T-helper 1 cell treated with Interleukin-12 subunit alpha and Interleukin-12 subunit beta and Interleukin-4 antibody, amounts not matched to agents 30 μg/mL and 1 μg/mL, for 36 hours (primary cell): ENCODE data around the gene PRSS53.

Experiments used
- H3K27ac Mint-ChIP-seq: one replicate; pipeline ENCODE4 v1.8.0; 2021; ENCODE audit warnings: mild to moderate bottlenecking, mixed read lengths
- H3K27me3 Mint-ChIP-seq: one replicate; pipeline ENCODE4 v1.8.0; 2021; ENCODE audit warnings: low read depth, mixed read lengths
- H3K36me3 Mint-ChIP-seq: one replicate; pipeline ENCODE4 v1.8.0; 2021; ENCODE audit warnings: low read depth, mixed read lengths
- H3K4me1 Mint-ChIP-seq: one replicate; pipeline ENCODE4 v1.8.0; 2021; ENCODE audit warnings: low read depth, mixed read lengths
- H3K4me3 Mint-ChIP-seq: one replicate; pipeline ENCODE4 v1.8.0; 2021; ENCODE audit warnings: mild to moderate bottlenecking, moderate library complexity, mixed read lengths
- H3K9me3 Mint-ChIP-seq: one replicate; pipeline ENCODE4 v1.8.0; 2021; ENCODE audit warnings: mixed read lengths

PRSS53 gene

GRCh38 chr16:31089199-31089598, 456 bp upstream of the PRSS53 start:
- H3K4me1 Mint-ChIP-seq: peaks cover 10% of the 10 kb centered on the region
- H3K4me3 Mint-ChIP-seq: no peak overlapping the region
- peaks cover 13% of the 10 kb centered on the region for H3K36me3 Mint-ChIP-seq
- H3K27ac Mint-ChIP-seq: no peak overlapping the region
- H3K27me3 Mint-ChIP-seq: no peaks in the 10 kb centered on the region
- no peaks in the 10 kb centered on the region for H3K9me3 Mint-ChIP-seq

DNA sequence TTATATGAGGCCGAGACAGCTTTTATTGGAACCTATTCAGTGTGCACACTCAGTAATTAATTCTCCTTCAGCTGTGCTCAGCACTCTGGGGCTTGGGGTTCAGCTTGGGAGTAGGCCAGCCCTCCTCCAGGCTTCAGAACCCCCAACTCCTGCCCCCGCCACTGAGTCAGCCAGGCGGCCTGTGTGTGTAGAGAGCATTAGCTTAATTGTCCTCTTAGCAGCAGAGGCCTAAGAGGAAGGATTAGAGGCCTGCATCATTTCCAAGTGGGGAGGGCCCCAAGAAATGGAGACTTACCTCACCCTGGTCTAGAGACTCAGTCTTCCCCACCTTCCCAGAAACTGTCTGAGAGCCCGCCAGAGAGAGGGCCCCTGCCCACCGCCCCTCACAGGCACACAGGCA, 772 bp downstream of the PRSS53 start:
- Mint-ChIP-seq H3K27ac (no peak overlapping the region), H3K4me1 (peaks cover 4% of the 10 kb centered on the region), H3K4me3 (no peak overlapping the region), H3K27me3 (no peaks in the 10 kb centered on the region), H3K9me3 (no peaks in the 10 kb centered on the region), H3K36me3 (peaks cover 12% of the 10 kb centered on the region)

GRCh38 chr16:31087481-31087880, 1.3 kb downstream of the PRSS53 start:
- Mint-ChIP-seq H3K4me3 (no peak overlapping the region), H3K36me3 (peaks cover 11% of the 10 kb centered on the region), H3K4me1 (peaks cover under 1% of the 10 kb centered on the region), H3K27ac (no peak overlapping the region), H3K27me3 (no peaks in the 10 kb centered on the region), H3K9me3 (no peaks in the 10 kb centered on the region)

DNA sequence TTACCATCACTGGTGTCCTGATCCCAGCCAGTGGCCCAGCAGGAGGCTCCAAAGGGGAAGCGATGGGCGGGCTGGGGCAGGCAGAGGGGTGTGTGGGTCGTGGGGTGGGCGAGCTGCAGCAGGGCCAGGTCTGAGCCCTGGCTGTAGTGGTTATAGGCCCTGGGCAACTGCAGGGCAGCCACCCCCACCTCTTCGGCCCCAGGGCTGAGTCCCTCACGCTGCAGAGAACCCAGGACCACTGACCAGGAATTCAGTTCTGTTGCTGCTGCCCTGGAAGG, 2.2 kb downstream of the PRSS53 start:
- Mint-ChIP-seq H3K4me3 (no peak overlapping the region), H3K27ac (no peak overlapping the region), H3K27me3 (no peaks in the 10 kb centered on the region)

DNA sequence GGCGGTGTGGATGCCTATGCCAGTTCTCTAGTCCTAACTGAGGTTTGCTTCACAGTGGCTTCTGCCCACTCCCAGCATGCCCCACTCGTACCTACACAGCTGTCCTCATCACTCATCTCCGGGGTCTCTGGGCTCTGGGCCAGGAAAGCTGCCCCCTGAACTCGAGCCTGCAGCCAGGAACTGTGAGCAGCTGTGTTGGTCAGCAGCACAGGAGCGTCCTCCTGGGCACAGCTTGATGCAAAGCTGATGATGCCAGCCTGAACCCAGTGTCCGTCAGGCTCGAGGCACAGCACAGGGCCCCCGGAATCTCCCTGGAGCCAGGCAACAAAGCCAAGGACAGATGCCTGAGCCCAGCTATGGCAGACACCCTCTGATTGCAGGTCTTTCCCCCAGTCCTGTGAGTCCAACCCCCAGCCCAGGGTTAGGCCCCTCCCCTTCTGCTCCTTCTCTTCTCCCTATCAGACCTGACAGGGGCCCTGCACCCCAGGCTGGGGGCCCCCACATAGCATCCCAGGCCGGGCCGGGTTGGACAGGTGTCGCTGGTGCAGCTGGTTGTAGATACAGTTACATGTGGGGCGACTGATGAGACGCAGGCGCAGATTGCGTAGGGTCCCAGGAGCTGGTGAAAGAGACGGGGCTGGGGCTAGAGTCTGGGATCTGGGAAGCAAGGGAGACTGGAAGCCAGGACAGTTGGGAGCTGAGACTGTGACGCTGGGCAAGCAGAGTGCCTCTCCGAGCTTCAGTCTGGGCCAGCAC, 2.7 kb downstream of the PRSS53 start:
- Mint-ChIP-seq H3K27me3 (no peaks in the 10 kb centered on the region), H3K27ac (no peak overlapping the region), H3K4me3 (no peak overlapping the region), H3K9me3 (no peaks in the 10 kb centered on the region), H3K4me1 (peaks cover 2% of the 10 kb centered on the region), H3K36me3 (peaks cover 13% of the 10 kb centered on the region)

More for the DNA sequence above, 2.2 kb downstream of the PRSS53 start:
- Mint-ChIP-seq H3K36me3 (peaks cover 13% of the 10 kb centered on the region), H3K9me3 (no peaks in the 10 kb centered on the region), H3K4me1 (peaks cover 2% of the 10 kb centered on the region)

- no peak overlapping the region for H3K27ac Mint-ChIP-seq
- no peaks in the 10 kb centered on the region for H3K9me3 Mint-ChIP-seq
- peaks cover 13% of the 10 kb centered on the region for H3K36me3 Mint-ChIP-seq
- H3K4me3 Mint-ChIP-seq: no peak overlapping the region
- no peaks in the 10 kb centered on the region for H3K27me3 Mint-ChIP-seq
- H3K4me1 Mint-ChIP-seq: peaks cover 4% of the 10 kb centered on the region
Observed at GRCh38 chr16:31085411-31085810, 3.3 kb downstream of the PRSS53 start.

DNA sequence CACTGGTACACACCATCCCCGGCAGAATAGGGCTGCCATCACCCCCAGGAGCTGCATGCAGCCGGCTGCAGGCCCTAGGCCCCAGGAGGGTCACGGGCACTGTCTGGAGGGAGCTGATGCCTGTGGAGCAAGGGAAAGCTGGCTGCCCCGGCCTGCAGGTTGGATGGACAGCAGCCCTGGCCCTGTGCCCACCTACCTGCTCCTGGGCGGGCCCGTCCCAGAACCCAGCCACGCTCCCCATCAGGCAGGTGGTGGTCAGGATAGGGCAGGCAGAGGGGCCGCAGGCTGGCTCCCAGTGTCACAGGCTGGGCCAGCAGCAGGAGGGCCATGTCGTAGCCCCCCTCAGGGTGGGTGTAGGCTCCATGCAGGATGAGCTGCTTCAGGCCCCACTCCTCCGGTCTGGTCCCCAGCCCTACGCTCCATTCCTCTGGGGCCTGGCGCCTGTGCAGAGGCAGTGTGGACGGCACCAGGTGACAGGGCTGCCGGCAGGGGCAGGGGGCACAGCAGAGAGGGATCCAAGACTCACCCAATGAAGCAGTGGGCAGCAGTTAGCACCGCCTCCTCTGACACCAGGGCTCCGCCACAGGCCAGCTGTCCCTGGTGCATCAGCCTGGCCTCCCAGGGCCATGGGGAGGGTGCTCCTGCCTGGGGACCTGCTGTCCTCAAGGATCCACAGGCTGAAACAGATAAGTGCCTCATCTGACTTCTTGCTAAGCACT, 4.0 kb downstream of the PRSS53 start:
- Mint-ChIP-seq H3K36me3 (peaks cover 15% of the 10 kb centered on the region), H3K27me3 (no peaks in the 10 kb centered on the region), H3K9me3 (no peaks in the 10 kb centered on the region), H3K27ac (no peak overlapping the region), H3K4me3 (no peak overlapping the region), H3K4me1 (peaks cover 4% of the 10 kb centered on the region)

DNA sequence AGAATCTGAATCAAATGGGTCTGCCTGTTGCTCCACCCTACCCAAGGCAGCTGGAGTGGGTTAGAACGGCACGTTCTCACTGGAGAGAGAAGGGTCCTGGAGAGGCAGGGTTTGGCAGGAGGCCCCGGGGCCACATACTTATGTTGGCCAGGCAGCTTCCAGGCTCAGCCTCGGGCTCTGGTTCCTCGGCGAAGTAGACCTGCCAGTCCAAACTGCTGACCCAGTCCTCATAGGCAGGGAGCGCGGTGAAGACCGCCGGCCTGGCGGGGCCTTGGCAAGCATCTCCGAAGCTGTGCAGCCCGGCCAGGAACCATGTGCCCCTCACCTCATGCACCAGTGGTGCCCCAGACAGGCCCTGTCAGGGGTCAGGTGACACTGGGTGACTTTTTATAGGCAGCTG, 4.8 kb downstream of the PRSS53 start:
- H3K4me1 Mint-ChIP-seq: peaks cover 6% of the 10 kb centered on the region
- H3K27ac Mint-ChIP-seq: no peak overlapping the region
- no peak overlapping the region for H3K4me3 Mint-ChIP-seq
- H3K36me3 Mint-ChIP-seq: peaks cover 14% of the 10 kb centered on the region
- no peaks in the 10 kb centered on the region for H3K27me3 Mint-ChIP-seq
- H3K9me3 Mint-ChIP-seq: no peaks in the 10 kb centered on the region

DNA sequence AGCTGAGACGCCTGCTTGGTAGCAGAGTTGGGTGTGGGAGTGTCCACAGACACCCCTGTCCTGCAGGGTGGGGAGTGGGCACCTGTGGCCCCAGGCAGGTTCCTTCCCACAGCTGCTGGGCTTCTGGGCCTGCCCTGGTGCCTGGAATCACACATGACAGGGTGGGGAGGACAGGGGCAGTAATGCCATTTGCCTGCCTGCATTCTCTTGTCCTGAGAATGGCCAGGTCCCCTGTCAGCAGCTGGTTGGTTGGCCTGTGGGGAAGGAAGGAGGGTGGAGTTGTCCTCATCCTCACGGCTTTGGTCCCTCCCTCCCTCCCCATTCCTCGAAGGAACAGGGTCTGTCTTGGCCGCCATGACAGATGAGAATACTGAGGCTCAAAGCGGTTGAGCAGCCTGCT, 5.2 kb downstream of the PRSS53 start:
- H3K27ac Mint-ChIP-seq: no peak overlapping the region
- peaks cover 6% of the 10 kb centered on the region for H3K4me1 Mint-ChIP-seq
- H3K9me3 Mint-ChIP-seq: no peaks in the 10 kb centered on the region
- H3K4me3 Mint-ChIP-seq: no peak overlapping the region
- peaks cover 17% of the 10 kb centered on the region for H3K36me3 Mint-ChIP-seq
- no peaks in the 10 kb centered on the region for H3K27me3 Mint-ChIP-seq

GRCh38 chr16:31083081-31083480, 5.7 kb downstream of the PRSS53 start:
- Mint-ChIP-seq H3K9me3 (no peaks in the 10 kb centered on the region), H3K36me3 (peaks cover 20% of the 10 kb centered on the region), H3K27ac (no peak overlapping the region), H3K4me1 (peaks cover 6% of the 10 kb centered on the region), H3K4me3 (no peak overlapping the region), H3K27me3 (no peaks in the 10 kb centered on the region)

DNA sequence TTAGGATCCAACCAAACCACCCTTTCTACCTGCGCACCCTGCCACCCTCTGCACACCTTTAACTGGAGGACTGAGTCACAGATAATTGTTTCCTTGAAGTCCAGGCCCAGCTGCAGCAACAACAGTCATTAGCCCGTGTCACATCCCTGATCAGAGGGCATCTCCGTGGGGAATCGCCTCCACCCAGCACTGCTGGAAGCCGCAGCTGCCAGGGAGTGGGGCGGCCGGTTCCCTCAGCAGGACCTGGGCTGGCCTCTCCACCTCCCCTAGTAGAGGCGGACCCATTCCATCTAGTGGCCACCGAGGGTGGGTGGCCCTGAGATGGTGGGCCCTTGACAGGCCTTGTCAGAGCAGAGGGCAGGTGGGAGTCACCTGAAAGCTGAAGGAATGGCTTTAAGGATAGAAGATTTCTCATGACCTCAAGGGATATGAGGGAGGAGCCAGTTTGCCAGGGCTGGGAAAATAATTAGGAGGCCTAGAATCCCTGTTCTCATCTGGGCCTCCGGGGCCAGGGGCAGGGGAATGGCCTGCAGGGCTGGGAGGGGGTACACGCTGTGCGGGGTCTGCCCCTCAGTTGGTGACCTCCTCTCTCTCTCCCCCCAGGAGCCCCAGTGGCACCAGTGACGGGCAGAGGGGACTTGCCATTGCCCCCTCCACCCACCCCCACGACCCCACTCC, 6.2 kb downstream of the PRSS53 start:
- peak overlapping the region; percentile 81 for H3K27ac Mint-ChIP-seq

DNA sequence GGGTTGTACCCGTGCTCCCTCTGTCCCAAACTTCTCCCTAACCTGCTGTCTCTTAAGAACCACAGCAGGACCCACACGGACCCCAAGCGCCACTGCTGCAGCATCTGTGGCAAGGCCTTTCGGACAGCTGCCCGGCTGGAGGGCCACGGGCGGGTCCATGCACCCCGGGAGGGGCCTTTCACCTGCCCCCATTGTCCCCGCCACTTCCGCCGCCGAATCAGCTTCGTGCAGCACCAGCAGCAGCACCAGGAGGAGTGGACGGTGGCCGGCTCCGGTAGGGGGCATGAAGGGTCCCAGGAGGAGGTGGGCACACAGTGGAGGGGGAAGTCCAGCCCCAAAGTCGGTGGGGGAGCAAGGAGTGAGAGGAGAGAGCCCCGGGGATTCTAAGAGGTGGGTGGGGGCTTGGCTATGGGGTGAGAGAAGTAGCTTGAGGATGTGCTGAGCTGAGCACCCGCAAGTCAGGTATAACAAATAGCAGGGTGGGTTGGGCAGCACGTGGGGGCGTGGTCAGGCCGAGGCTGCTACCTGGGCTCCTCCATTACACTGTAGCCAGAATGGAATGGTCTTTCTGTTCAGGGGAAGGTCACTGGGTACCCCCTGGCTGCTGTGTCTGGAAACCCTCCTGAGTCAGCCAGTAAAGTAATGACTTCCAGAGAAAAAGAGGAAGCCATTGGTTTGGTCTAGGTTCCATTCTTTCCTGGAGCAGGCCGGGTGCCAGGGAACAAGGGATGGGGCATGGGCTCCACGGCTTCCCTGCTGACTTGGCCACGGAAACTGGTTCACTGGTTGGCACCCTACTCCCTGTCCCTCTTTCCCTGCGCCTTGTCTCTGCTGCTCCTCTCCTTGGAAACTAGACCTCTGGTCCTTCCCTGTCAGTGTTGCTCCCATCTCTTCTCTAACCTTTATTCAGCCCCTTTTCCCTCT, 7.1 kb downstream of the PRSS53 start:
- Mint-ChIP-seq H3K27me3 (no peaks in the 10 kb centered on the region), H3K27ac (peak overlapping the region; percentile 81), H3K9me3 (no peaks in the 10 kb centered on the region), H3K4me3 (no peak overlapping the region), H3K4me1 (peaks cover 6% of the 10 kb centered on the region), H3K36me3 (peaks cover 23% of the 10 kb centered on the region)

More for the DNA sequence above, 6.2 kb downstream of the PRSS53 start:
- H3K27me3 Mint-ChIP-seq: no peaks in the 10 kb centered on the region
- H3K4me1 Mint-ChIP-seq: peaks cover 6% of the 10 kb centered on the region
- no peak overlapping the region for H3K4me3 Mint-ChIP-seq
- H3K36me3 Mint-ChIP-seq: peaks cover 23% of the 10 kb centered on the region
- no peaks in the 10 kb centered on the region for H3K9me3 Mint-ChIP-seq

DNA sequence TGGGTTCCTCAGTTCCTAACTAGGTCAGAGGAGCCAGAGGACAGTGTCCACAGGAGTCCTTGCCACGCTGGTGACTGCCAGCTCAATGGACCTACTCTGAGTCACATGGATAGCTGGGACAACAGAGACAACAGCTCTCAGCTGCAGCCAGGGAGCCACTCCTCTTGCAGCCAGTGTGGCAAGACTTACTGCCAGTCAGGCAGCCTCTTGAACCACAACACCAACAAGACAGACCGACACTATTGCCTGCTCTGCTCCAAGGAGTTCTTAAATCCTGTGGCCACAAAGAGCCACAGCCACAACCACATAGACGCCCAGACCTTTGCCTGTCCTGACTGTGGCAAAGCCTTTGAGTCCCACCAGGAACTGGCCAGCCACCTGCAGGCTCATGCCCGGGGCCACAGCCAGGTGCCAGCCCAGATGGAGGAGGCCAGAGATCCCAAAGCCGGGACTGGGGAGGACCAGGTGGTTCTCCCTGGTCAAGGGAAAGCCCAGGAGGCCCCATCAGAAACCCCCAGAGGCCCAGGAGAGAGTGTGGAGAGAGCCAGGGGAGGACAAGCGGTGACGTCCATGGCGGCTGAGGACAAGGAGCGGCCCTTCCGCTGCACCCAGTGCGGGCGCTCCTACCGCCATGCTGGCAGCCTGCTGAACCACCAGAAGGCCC, 7.9 kb downstream of the PRSS53 start:
- H3K9me3 Mint-ChIP-seq: no peaks in the 10 kb centered on the region
- H3K4me1 Mint-ChIP-seq: peaks cover 6% of the 10 kb centered on the region
- H3K27me3 Mint-ChIP-seq: no peaks in the 10 kb centered on the region
- no peak overlapping the region for H3K4me3 Mint-ChIP-seq
- peak overlapping the region; percentile 6 for H3K27ac Mint-ChIP-seq
- H3K36me3 Mint-ChIP-seq: peaks cover 23% of the 10 kb centered on the region
